Measurements from ENCODE around the gene SPG7. TPM values are rescaled to one million over a fixed set of nuclear protein-coding genes. Genes with fewer than 3 reads are reported as not detected.
A peak's percentile ranks its signal among the peaks of the same experiment; 100 is the strongest.

The SPG7 gene
- total RNA-seq, 6 experiments from 2014 or later, result 44.0 to 70.5 (median 57.0) TPM

GRCh38 chr16:89561142-89561883 is 53.1 kb downstream of the SPG7 start:
- intact Hi-C loops (cut with DNase I), result no loop called here
- no peak for ATAC-seq
- Histone ChIP-seq H3K4me3 (peak overlapping the region; percentile 86 to 93 (median 87)), H3K27ac (peak overlapping the region; percentile 90 to 97 (median 94)), H3K4me1 (peaks cover 0 to 41% (median 18%) of the 10 kb centered on the region in 4 donors), H3K9me3 (no peaks in the 10 kb centered on the region), H3K27me3 (no peaks in the 10 kb centered on the region), H3K36me3 (peaks cover 16 to 34% (median 27%) of the 10 kb centered on the region in 4 donors)
- WGBS (ENCODE audit: insufficient coverage, low coverage, low lambda C conversion rate, missing lambda C conversion rate), result 9% methylated on average over 13 of the region's 58 CpGs
- DNase-seq, result no peak
- TF ChIP-seq POLR2A (IDR thresholded peaks at IDR 0.05), result no peak
- TF ChIP-seq, protein P1, sequence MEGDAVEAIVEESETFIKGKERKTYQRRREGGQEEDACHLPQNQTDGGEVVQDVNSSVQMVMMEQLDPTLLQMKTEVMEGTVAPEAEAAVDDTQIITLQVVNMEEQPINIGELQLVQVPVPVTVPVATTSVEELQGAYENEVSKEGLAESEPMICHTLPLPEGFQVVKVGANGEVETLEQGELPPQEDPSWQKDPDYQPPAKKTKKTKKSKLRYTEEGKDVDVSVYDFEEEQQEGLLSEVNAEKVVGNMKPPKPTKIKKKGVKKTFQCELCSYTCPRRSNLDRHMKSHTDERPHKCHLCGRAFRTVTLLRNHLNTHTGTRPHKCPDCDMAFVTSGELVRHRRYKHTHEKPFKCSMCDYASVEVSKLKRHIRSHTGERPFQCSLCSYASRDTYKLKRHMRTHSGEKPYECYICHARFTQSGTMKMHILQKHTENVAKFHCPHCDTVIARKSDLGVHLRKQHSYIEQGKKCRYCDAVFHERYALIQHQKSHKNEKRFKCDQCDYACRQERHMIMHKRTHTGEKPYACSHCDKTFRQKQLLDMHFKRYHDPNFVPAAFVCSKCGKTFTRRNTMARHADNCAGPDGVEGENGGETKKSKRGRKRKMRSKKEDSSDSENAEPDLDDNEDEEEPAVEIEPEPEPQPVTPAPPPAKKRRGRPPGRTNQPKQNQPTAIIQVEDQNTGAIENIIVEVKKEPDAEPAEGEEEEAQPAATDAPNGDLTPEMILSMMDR (IDR thresholded peaks at IDR 0.05), result no peak

DNA sequence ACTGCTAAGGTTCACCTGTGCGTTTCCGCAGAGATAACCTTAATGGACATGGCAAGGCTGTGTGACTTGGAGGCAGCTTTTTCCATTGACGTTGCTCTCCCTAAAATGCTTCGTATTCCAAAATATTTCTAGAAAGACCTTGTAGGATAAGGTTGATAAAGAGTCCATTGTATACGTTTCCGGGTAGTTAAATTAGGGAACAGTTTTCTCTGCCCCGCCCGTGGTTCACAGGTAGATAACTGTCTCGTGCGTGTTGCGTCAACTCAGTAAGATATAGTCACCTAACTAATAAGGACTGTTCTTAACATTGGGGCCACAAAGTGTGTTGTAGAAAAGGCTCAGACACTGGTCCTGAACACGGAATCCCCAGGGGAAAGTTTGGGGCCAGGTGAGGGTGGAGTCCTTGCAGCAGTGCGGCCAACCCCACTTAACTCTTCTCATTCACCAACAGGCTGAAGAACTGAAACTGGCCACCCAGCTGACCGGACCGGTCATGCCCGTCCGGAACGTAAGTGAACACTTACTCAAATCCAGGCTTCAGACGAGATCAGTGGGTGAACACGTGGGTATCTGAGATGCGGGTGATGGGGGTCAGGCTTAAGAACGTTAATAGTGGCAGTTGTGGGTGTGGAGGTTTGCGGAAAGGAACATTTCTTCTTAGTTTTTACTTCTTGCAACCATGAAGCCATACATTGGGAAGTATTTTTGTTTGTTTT is 53.8 kb downstream of the SPG7 start:
- 61% methylated on average over 17 of the region's 23 CpGs for WGBS (ENCODE audit: insufficient coverage, low coverage, low lambda C conversion rate, missing lambda C conversion rate)
- peaks cover 16 to 34% (median 27%) of the 10 kb centered on the region in 4 donors for H3K36me3 ChIP-seq
- no peaks in the 10 kb centered on the region for H3K9me3 ChIP-seq
- intact Hi-C loops (cut with DNase I), result no loop called here
- TF ChIP-seq, protein P1 (IDR thresholded peaks at IDR 0.05), result no peak
- TF ChIP-seq POLR2A (IDR thresholded peaks at IDR 0.05), result no peak
- H3K27me3 ChIP-seq, result no peaks in the 10 kb centered on the region
- ATAC-seq, result no peak
- peak overlapping the region; percentile 86 to 93 (median 87) for H3K4me3 ChIP-seq
- peaks cover 0 to 41% (median 18%) of the 10 kb centered on the region in 4 donors for H3K4me1 ChIP-seq
- no peak overlapping the region for H3K27ac ChIP-seq
- no peak for DNase-seq

DNA sequence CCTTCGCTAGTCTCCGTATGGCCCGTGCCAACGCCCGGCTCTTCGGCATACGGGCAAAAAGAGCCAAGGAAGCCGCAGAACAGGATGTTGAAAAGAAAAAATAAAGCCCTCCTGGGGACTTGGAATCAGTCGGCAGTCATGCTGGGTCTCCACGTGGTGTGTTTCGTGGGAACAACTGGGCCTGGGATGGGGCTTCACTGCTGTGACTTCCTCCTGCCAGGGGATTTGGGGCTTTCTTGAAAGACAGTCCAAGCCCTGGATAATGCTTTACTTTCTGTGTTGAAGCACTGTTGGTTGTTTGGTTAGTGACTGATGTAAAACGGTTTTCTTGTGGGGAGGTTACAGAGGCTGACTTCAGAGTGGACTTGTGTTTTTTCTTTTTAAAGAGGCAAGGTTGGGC is 54.7 kb downstream of the SPG7 start:
- no peak for ATAC-seq
- Histone ChIP-seq H3K4me3 (no peak overlapping the region), H3K27ac (no peak overlapping the region), H3K36me3 (peaks cover 16 to 34% (median 27%) of the 10 kb centered on the region in 4 donors), H3K9me3 (no peaks in the 10 kb centered on the region), H3K27me3 (no peaks in the 10 kb centered on the region), H3K4me1 (peaks cover 0 to 34% (median 18%) of the 10 kb centered on the region in 4 donors)
- no peak for TF ChIP-seq POLR2A (IDR thresholded peaks at IDR 0.05)
- TF ChIP-seq, protein P1 (IDR thresholded peaks at IDR 0.05), result no peak
- intact Hi-C loops (cut with DNase I), result no loop called here
- DNase-seq, result no peak
- WGBS (ENCODE audit: insufficient coverage, low coverage, low lambda C conversion rate, missing lambda C conversion rate), result 83% methylated on average over 11 of the region's 12 CpGs

DNA sequence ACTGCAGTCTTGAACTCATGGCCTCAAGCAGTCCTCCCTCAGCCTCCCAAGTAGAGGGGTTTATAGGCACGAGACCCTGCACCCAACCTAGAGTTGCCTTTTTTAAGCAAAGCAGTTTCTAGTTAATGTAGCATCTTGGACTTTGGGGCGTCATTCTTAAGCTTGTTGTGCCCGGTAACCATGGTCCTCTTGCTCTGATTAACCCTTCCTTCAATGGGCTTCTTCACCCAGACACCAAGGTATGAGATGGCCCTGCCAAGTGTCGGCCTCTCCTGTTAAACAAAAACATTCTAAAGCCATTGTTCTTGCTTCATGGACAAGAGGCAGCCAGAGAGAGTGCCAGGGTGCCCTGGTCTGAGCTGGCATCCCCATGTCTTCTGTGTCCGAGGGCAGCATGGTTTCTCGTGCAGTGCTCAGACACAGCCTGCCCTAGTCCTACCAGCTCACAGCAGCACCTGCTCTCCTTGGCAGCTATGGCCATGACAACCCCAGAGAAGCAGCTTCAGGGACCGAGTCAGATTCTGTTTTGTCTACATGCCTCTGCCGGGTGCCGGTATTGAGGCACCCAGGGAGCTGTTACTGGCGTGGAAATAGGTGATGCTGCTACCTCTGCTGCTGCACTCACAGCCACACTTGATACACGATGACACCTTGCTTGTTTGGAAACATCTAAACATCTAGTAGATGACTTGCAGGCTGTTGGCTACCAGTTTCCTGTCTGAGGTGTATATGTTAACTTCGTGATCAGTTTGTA is 55.6 kb downstream of the SPG7 start:
- H3K9me3 ChIP-seq, result no peaks in the 10 kb centered on the region
- DNase-seq, result no peak
- WGBS (ENCODE audit: insufficient coverage, low coverage, low lambda C conversion rate, missing lambda C conversion rate), result 55% methylated on average over 3 of the region's 12 CpGs
- peaks cover 0 to 34% (median 18%) of the 10 kb centered on the region in 4 donors for H3K4me1 ChIP-seq
- H3K4me3 ChIP-seq, result no peak overlapping the region
- no peak overlapping the region for H3K27ac ChIP-seq
- intact Hi-C loops (cut with DNase I), result no loop called here
- ATAC-seq, result no peak
- H3K27me3 ChIP-seq, result no peaks in the 10 kb centered on the region
- no peak for TF ChIP-seq POLR2A (IDR thresholded peaks at IDR 0.05)
- TF ChIP-seq, protein P1 (IDR thresholded peaks at IDR 0.05), result no peak
- H3K36me3 ChIP-seq, result peaks cover 16 to 34% (median 27%) of the 10 kb centered on the region in 4 donors

Measured in right lobe of liver (tissue), 6 donors.